IMR-90 (cell line): ENCODE measurements around the gene BRCA1. TPM values are rescaled to one million over a fixed set of nuclear protein-coding genes. Genes with fewer than 3 reads are reported as not detected.

Experiments used
- ATAC-seq: fragments of 200-7000 bp; cut with Tn5 transposase; 2 replicates; pipeline ENCODE4 v1.9.1; 2020; ENCODE audit warnings: low read depth, mild to moderate bottlenecking, moderate library complexity
- BruUV-seq: library from RNA; stranded (reverse); fragments of 400-500 nt; replicated peaks from 2 replicates; lab custom pipeline; 2021; lab: Mats Ljungman, UMichigan
- CTCF ChIA-PET: fragments of 300-600 bp; formaldehyde crosslinking; extraction: SDS; loops from one replicate; lab custom pipeline; 2021; ENCODE audit warnings: antibody characterized with exemption; lab: Yijun Ruan, JAX
- POLR2A ChIA-PET: fragments of 300-600 bp; sonication (Branson Sonifier 250); formaldehyde crosslinking; loops from one replicate; lab custom pipeline; 2022; ENCODE audit warnings: antibody characterized with exemption; ENCODE audit not compliant: unreplicated experiment; lab: Charles Lee
- DNase-seq: peaks from one replicate; pipeline ENCODE4 v3.0.0; 2013
- H2AFZ ChIP-seq: replicated peaks from 2 replicates; pipeline ENCODE3; 2013; ENCODE audit warnings: low read length, mild to moderate bottlenecking; ENCODE audit not compliant: poor library complexity
- H2AK5ac ChIP-seq: 2 replicates; pipeline ENCODE4 v1.6.1; 2013; ENCODE audit warnings: low read depth, low read length, inconsistent platforms
- H2AK9ac ChIP-seq: replicated peaks from 2 replicates; pipeline ENCODE3; 2013; ENCODE audit warnings: mild to moderate bottlenecking, low read depth, low read length, moderate library complexity; ENCODE audit not compliant: poor library complexity
- H2BK120ac ChIP-seq: 2 replicates; pipeline ENCODE4 v1.6.1; 2013; ENCODE audit warnings: low read depth, low read length, inconsistent platforms
- H2BK15ac ChIP-seq: 3 replicates; pipeline ENCODE4 v1.6.1; 2013; ENCODE audit warnings: low read depth, low read length, inconsistent platforms
- H2BK20ac ChIP-seq: 2 replicates; pipeline ENCODE4 v1.6.1; 2013; ENCODE audit warnings: low read depth, mild to moderate bottlenecking, inconsistent platforms, low read length, moderate library complexity
- H2BK5ac ChIP-seq: 2 replicates; pipeline ENCODE4 v1.6.1; 2013; ENCODE audit warnings: mild to moderate bottlenecking, low read depth, low read length, inconsistent platforms; ENCODE audit not compliant: poor library complexity, severe bottlenecking
- H3K14ac ChIP-seq: replicated peaks from 2 replicates; pipeline ENCODE4 v1.6.1; 2013; ENCODE audit warnings: low read depth, low read length, inconsistent platforms
- H3K18ac ChIP-seq: 2 replicates; pipeline ENCODE4 v1.6.1; 2013; ENCODE audit warnings: low read depth, low read length, control low read depth
- H3K23ac ChIP-seq: 2 replicates; pipeline ENCODE4 v1.6.1; 2013; ENCODE audit warnings: low read depth, low read length, inconsistent platforms
- H3K27ac ChIP-seq: 2 replicates; pipeline ENCODE4 v1.5.1; 2013; ENCODE audit warnings: mild to moderate bottlenecking, control low read depth, low read length; ENCODE audit not compliant: insufficient read depth
- H3K27me3 ChIP-seq: 2 replicates; pipeline ENCODE4 v1.6.1; 2013; ENCODE audit warnings: low read length; ENCODE audit not compliant: control insufficient read depth, insufficient read depth
- H3K36me3 ChIP-seq: 2 replicates; pipeline ENCODE4 v1.6.1; 2013; ENCODE audit warnings: low read length, mixed read lengths; ENCODE audit not compliant: control insufficient read depth, insufficient read depth
- H3K4ac ChIP-seq: 2 replicates; pipeline ENCODE4 v1.6.1; 2013; ENCODE audit warnings: low read depth, low read length, inconsistent platforms
- H3K4me1 ChIP-seq: 2 replicates; pipeline ENCODE4 v1.6.1; 2013; ENCODE audit warnings: low read length, mixed read lengths; ENCODE audit not compliant: control insufficient read depth, insufficient read depth
- H3K4me2 ChIP-seq: 2 replicates; pipeline ENCODE4 v1.6.1; 2013; ENCODE audit warnings: low read depth, mild to moderate bottlenecking, control low read depth, low read length, moderate library complexity
- H3K4me3 ChIP-seq: 2 replicates; pipeline ENCODE4 v1.5.1; 2013; ENCODE audit warnings: low read depth, mild to moderate bottlenecking, control low read depth, low read length, moderate library complexity; ENCODE audit not compliant: insufficient read depth
- H3K56ac ChIP-seq: 2 replicates; pipeline ENCODE4 v1.6.1; 2013; ENCODE audit warnings: low read length, inconsistent platforms; ENCODE audit not compliant: insufficient read depth; ENCODE audit errors: extremely low read depth
- H3K79me1 ChIP-seq, 2 experiments: 2 replicates each; pipeline ENCODE4 v1.6.1; 2013; ENCODE audit warnings: low read length in 2 of 2, inconsistent platforms in 1 of 2, low read depth in 1 of 2
- H3K9ac ChIP-seq: 2 replicates; pipeline ENCODE4 v1.6.1; 2013; ENCODE audit warnings: low read depth, low read length, control low read depth
- H3K9me1 ChIP-seq: 2 replicates; pipeline ENCODE4 v1.6.1; 2013; ENCODE audit warnings: low read length, inconsistent platforms; ENCODE audit not compliant: insufficient read depth
- H3K9me3 ChIP-seq: 2 replicates; pipeline ENCODE4 v1.6.1; 2013; ENCODE audit warnings: low read length; ENCODE audit not compliant: control insufficient read depth, insufficient read depth
- H4K20me1 ChIP-seq: 2 replicates; pipeline ENCODE4 v1.6.1; 2013; ENCODE audit warnings: low read length, inconsistent platforms; ENCODE audit not compliant: insufficient read depth
- H4K5ac ChIP-seq: 2 replicates; pipeline ENCODE4 v1.6.1; 2013; ENCODE audit warnings: mild to moderate bottlenecking, low read depth, low read length, control low read depth
- H4K8ac ChIP-seq, 2 experiments: 2 replicates each; pipeline ENCODE4 v1.6.1; 2013; ENCODE audit warnings: low read depth in 2 of 2, low read length in 2 of 2, control low read depth in 1 of 2, inconsistent platforms in 1 of 2
- H4K91ac ChIP-seq: 2 replicates; pipeline ENCODE4 v1.6.1; 2013; ENCODE audit warnings: low read depth, low read length, inconsistent platforms; ENCODE audit not compliant: insufficient read depth
- CEBPB ChIP-seq: IDR thresholded peaks from 2 replicates; pipeline ENCODE4 v1.6.1; 2012; ENCODE audit warnings: low read depth, low read length, improper control_type of control experiment
- RFX5 ChIP-seq: IDR thresholded peaks from 2 replicates; pipeline ENCODE4 v1.8.0; 2012; ENCODE audit warnings: low read depth, mild to moderate bottlenecking, low read length, moderate library complexity
- SMC3 ChIP-seq: fragments of 150-350 bp; IDR thresholded peaks from 2 replicates; pipeline ENCODE4 v1.6.1; 2016; ENCODE audit warnings: low read depth, mild to moderate bottlenecking, antibody characterized with exemption, low read length, moderate library complexity
- WGBS, 2 experiments: methylation state at CpG; one replicate each; pipeline versions ENCODE4 v1.1.5 to v1.1.7; 2013; ENCODE audit warnings: missing lambda C conversion rate in 2 of 2; ENCODE audit not compliant: insufficient read length in 1 of 2; ENCODE audit errors: extremely low coverage in 2 of 2; 5-methylcytosine and 5-hydroxymethylcytosine counted together
- dilution Hi-C: fragments of 300-500 bp; cut with HindIII; formaldehyde crosslinking; loops from one replicate; pipeline ENCODE4 v1.14.3; 2018; ENCODE audit warnings: low sequenced_read_pairs; ENCODE audit not compliant: unreplicated experiment
- in situ Hi-C: fragments of 300-500 bp; cut with MboI; formaldehyde crosslinking; loops from 3 replicates; pipeline ENCODE4 v1.14.3; 2019; ENCODE audit warnings: low sequenced_read_pairs, inconsistent platforms, mixed read lengths
- intact Hi-C: fragments of 100-400 bp; cut with micrococcal nuclease; formaldehyde crosslinking; loops from 2 replicates; pipeline ENCODE4 v1.10.0; 2022
- polyA plus RNA-seq, 3 experiments: library from polyadenylated mRNA; depleted of rRNA; stranded (reverse); fragments of >200 nt; gene quantifications; 2 replicates each; pipeline ENCODE4 v1.2.3, GENCODE V29; 2012; ENCODE audit warnings: low replicate concordance in 1 of 3
- total RNA-seq: library from RNA; depleted of rRNA; stranded (reverse); fragments of >200 nt; gene quantifications from 2 replicates; pipeline ENCODE4 v1.2.3, GENCODE V29; 2012

The BRCA1 gene
- total and polyA plus RNA-seq, 2 of the 4 experiments (the other 2 are of a cell fraction) = 8.3 to 17.7 TPM

GRCh38 chr17:43015579-43015978, 109.6 kb downstream of the BRCA1 start:
- peaks cover 30% of the 10 kb centered on the region for H3K9me1 ChIP-seq
- no peak overlapping the region for H3K56ac ChIP-seq
- no peak overlapping the region for H2AK5ac ChIP-seq
- no peak overlapping the region for H3K9ac ChIP-seq
- dilution Hi-C loops = no loop called here
- peaks cover 12% of the 10 kb centered on the region for H3K4me1 ChIP-seq
- peaks cover 59% of the 10 kb centered on the region for H3K36me3 ChIP-seq
- DNase-seq (no peak), ATAC-seq (no peak)
- H2BK5ac ChIP-seq = no peak overlapping the region
- peaks cover 15 to 53% of the 10 kb centered on the region in 2 experiments; a peak in 2 of 4 replicates for H3K79me1 ChIP-seq
- H2BK120ac ChIP-seq = no peak overlapping the region
- no peak overlapping the region for H2AK9ac ChIP-seq
- no peak overlapping the region for H3K23ac ChIP-seq
- no peak overlapping the region for H3K4me3 ChIP-seq
- H3K4ac ChIP-seq = no peak overlapping the region
- H4K5ac ChIP-seq = no peak overlapping the region
- in situ Hi-C loops = no loop called here
- no peaks in the 10 kb centered on the region for H3K27me3 ChIP-seq
- H4K20me1 ChIP-seq = peaks cover 32% of the 10 kb centered on the region; the same call in 1 of the 2 replicates
- TF ChIP-seq SMC3 (no peak), CEBPB (no peak), RFX5 (no peak)
- intact Hi-C loops = no loop called here
- BruUV-seq = no TSS peak
- H2BK15ac ChIP-seq = no peak overlapping the region
- H2AFZ ChIP-seq = no peak overlapping the region
- no peak overlapping the region for H4K8ac ChIP-seq
- no peaks in the 10 kb centered on the region for H3K9me3 ChIP-seq
- no CpG with 5 or more reads among the region's 9 CpGs for WGBS, 2 experiments
- H3K27ac ChIP-seq = no peak overlapping the region
- no peak overlapping the region for H2BK20ac ChIP-seq
- no peak overlapping the region for H3K14ac ChIP-seq
- H3K4me2 ChIP-seq = no peak overlapping the region
- H4K91ac ChIP-seq = no peak overlapping the region
- CTCF ChIA-PET = no interaction called here
- POLR2A ChIA-PET = no interaction called here
- H3K18ac ChIP-seq = no peak overlapping the region
